Measurements from ENCODE around the gene KLHL11. TPM values are rescaled to one million over a fixed set of nuclear protein-coding genes. Genes with fewer than 3 reads are reported as not detected.
A peak's percentile ranks its signal among the peaks of the same experiment; 100 is the strongest.

Gene KLHL11, protein sequence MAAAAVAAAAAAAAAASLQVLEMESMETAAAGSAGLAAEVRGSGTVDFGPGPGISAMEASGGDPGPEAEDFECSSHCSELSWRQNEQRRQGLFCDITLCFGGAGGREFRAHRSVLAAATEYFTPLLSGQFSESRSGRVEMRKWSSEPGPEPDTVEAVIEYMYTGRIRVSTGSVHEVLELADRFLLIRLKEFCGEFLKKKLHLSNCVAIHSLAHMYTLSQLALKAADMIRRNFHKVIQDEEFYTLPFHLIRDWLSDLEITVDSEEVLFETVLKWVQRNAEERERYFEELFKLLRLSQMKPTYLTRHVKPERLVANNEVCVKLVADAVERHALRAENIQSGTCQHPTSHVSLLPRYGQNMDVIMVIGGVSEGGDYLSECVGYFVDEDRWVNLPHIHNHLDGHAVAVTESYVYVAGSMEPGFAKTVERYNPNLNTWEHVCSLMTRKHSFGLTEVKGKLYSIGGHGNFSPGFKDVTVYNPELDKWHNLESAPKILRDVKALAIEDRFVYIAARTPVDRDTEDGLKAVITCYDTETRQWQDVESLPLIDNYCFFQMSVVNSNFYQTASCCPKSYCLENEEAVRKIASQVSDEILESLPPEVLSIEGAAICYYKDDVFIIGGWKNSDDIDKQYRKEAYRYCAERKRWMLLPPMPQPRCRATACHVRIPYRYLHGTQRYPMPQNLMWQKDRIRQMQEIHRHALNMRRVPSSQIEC
- 1 to 10 TPM; 8.9 to 9.6 TPM for total RNA-seq

DNA sequence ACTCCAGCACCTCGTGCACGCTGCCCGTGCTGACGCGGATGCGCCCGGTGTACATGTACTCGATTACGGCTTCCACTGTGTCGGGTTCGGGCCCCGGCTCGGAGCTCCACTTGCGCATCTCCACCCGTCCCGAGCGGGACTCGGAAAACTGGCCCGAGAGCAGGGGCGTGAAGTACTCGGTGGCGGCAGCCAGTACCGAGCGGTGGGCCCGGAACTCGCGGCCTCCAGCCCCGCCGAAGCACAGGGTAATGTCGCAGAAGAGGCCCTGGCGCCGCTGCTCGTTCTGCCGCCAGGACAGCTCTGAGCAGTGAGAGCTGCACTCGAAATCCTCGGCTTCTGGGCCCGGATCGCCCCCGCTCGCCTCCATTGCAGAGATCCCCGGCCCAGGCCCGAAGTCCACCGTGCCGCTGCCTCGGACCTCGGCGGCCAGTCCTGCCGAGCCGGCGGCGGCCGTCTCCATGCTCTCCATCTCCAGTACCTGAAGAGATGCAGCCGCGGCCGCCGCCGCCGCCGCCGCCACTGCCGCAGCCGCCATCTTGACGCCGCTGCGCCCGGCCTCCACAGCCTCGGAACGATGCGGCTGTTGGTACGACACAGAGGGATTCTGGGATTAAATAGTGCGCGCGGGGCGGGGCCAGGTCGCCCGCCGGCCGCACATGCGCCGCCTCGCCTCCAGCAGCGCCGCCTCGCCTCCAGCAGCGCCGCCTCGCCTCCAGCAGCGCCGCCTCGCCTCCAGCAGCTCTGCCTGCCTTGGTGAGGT is at the start of gene KLHL11:
Gene KLHL11, minus strand, starts transcription at position 588 of the 760 bp plus-strand sequence. Its CDS starts 53 bp downstream, at position 535.
- H3K36me3 Mint-ChIP-seq (ENCODE audit: low read depth), result peaks cover 6% of the 10 kb centered on the region
- H3K4me3 Mint-ChIP-seq, result no peak within 1 kb of the TSS
- peaks cover 29% of the 10 kb centered on the region for H3K4me1 Mint-ChIP-seq (ENCODE audit: low read depth)
- intact Hi-C loops (cut with micrococcal nuclease), result loop anchor here (1.0 to 10.0 kb wide), 7 partner anchors 28 to 410 kb away; partner anchors contain the start of genes CNP, DNAJC7, HAP1 and KLHL10
- CTCF ChIA-PET, result interaction anchor here (0.6 to 2.6 kb wide), 5 partner anchors 13 to 202 kb away, joined by 3 to 10 read pairs (median 3); partner anchors contain the start of gene P3H4
- H3K9me3 Mint-ChIP-seq, result no peaks in the 10 kb centered on the region
- H3K27ac Mint-ChIP-seq, result peak within 1 kb of the TSS; percentile 47
- H3K27me3 Mint-ChIP-seq (ENCODE audit: low read depth), result no peaks in the 10 kb centered on the region
- DNase-seq, result peak; percentile 92

DNA sequence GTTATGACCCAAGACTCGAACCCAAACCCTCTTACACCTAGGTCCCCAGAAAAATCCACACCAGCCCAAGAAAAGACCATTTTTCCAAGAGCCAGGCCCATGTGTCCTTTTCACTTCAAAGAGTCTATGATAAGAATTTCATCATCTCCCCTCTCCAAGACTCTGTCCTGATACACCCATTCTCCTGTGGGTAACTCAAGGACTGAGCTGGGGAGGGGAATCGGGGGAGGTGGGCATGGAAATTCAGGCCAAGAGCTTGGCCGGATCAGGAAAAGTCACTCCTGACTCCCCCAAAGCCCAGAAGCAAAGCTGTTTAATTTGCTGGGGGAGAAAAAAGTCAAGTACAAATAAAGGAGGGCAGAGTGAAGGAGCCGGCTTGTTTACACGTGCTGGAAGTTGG is 49.8 kb upstream of the KLHL11 start:
- H3K27me3 Mint-ChIP-seq (ENCODE audit: low read depth), result no peaks in the 10 kb centered on the region
- DNase-seq, result no peak
- no peak overlapping the region for H3K27ac Mint-ChIP-seq
- intact Hi-C loops (cut with micrococcal nuclease), result loop anchor here (5.0 kb wide), 3 partner anchors 102 to 1257 kb away; partner anchors contain the start of genes DNAJC7 and NBR1
- peaks cover 19% of the 10 kb centered on the region for H3K36me3 Mint-ChIP-seq (ENCODE audit: low read depth)
- CTCF ChIA-PET, result no interaction called here
- H3K9me3 Mint-ChIP-seq, result no peaks in the 10 kb centered on the region
- peaks cover 37% of the 10 kb centered on the region for H3K4me1 Mint-ChIP-seq (ENCODE audit: low read depth)
- H3K4me3 Mint-ChIP-seq, result no peak overlapping the region

DNA sequence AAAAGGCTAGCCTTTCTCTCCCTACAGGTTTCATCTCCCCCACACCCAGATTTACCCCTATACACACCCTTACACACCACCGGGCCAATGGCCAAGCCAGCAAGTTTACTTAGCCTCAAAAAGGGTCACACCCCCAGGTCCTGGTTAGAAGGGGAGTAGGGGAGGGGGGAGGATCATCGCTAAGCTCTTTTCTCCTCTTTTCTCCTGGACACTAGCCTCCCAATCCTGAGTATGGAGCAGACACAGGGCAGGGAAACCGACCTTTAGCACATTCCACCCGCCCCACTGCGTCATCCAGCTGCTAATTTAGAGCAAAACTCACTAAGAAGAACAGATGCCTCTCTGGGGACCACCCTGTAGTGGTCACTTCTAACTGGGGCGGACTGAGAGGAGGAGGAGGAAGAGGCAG is 49.1 kb upstream of the KLHL11 start:
- intact Hi-C loops (cut with micrococcal nuclease), result no loop called here
- Mint-ChIP-seq H3K27me3 (ENCODE audit: low read depth) (no peaks in the 10 kb centered on the region), H3K36me3 (ENCODE audit: low read depth) (peaks cover 23% of the 10 kb centered on the region), H3K9me3 (no peaks in the 10 kb centered on the region), H3K4me3 (no peak overlapping the region), H3K27ac (no peak overlapping the region), H3K4me1 (ENCODE audit: low read depth) (peaks cover 34% of the 10 kb centered on the region)
- CTCF ChIA-PET, result no interaction called here
- DNase-seq, result no peak

DNA sequence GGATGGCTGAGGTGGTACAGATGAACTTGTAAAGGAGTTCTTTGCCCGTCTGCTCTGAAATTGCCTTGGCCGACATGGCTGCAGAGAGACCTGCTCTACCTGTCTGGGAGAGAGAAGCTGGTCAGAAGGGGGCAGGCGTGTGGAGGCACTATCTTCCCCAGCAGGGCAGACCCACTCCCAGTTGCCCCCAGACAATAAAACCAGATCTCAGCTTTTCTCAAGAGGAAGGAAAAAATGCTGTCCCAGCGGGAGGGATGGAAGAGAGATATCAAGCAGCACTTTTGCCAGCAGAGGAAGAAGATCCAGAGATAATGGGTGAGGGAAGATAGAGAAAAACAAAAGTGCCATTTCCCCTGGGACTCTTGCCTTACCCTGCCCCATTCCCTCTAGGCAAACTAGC is 48.6 kb upstream of the KLHL11 start:
- Mint-ChIP-seq H3K27me3 (ENCODE audit: low read depth) (no peaks in the 10 kb centered on the region), H3K9me3 (no peaks in the 10 kb centered on the region), H3K27ac (no peak overlapping the region), H3K4me1 (ENCODE audit: low read depth) (peaks cover 33% of the 10 kb centered on the region), H3K4me3 (no peak overlapping the region), H3K36me3 (ENCODE audit: low read depth) (peaks cover 24% of the 10 kb centered on the region)
- intact Hi-C loops (cut with micrococcal nuclease), result no loop called here
- DNase-seq, result no peak
- CTCF ChIA-PET, result no interaction called here

DNA sequence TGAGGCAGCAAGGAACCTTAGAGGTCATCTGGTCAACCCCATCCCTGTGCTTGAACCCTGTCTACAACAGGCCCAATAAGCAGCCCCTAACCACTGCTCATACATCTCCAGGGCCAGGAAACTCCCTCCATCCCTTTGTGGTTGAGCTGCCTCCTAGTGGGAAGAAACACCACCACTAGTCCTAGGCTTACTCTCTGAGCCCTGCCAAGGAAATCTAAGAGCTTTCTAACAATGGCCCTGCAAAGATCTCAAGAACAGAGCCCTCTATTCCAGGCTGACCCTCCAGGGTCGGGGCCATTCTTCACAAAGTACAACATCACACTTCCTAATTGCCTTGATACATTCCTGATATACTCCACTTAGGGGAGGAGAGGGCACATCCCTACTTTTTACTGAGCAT is 47.7 kb upstream of the KLHL11 start:
- H3K36me3 Mint-ChIP-seq (ENCODE audit: low read depth), result peaks cover 24% of the 10 kb centered on the region
- no peak overlapping the region for H3K4me3 Mint-ChIP-seq
- no peak overlapping the region for H3K27ac Mint-ChIP-seq
- H3K9me3 Mint-ChIP-seq, result no peaks in the 10 kb centered on the region
- no peak for DNase-seq
- intact Hi-C loops (cut with micrococcal nuclease), result no loop called here
- H3K4me1 Mint-ChIP-seq (ENCODE audit: low read depth), result peaks cover 33% of the 10 kb centered on the region
- CTCF ChIA-PET, result no interaction called here
- H3K27me3 Mint-ChIP-seq (ENCODE audit: low read depth), result no peaks in the 10 kb centered on the region

DNA sequence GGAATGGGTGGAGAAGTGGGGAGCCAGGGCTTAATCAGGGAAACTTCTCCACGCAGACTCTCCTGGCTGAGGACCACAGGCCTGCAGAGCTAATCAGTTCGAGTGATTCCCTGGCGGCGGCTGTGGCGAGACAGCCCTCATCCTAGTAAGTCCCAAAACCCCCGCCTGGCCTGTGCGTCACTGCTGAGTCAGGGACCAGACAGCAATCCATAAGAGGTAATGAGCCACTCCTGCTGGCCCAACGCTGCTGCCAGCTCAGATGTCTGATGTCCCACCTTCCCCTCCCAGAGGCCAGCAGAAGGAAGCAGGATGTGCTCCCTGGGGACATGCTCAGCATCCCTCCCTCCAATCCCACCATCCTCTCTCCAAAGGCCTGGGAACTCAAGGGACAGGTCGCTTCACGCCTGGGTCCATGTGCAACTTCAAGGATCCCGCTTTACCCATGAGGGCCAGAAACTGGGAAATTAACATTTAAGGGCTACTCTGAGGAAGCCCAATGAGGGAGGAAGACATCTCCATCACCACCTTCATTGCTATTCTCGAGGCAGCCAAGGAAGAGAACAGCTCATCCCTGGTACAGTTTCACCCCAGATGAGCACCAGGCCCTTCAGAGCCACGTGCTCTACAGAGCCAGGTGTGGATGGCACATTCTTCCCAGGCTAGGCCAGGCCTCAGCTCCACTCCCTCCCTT is 45.6 kb upstream of the KLHL11 start:
- Mint-ChIP-seq H3K36me3 (ENCODE audit: low read depth) (peaks cover 29% of the 10 kb centered on the region), H3K4me1 (ENCODE audit: low read depth) (peaks cover 15% of the 10 kb centered on the region), H3K9me3 (no peaks in the 10 kb centered on the region), H3K4me3 (no peak overlapping the region), H3K27ac (no peak overlapping the region), H3K27me3 (ENCODE audit: low read depth) (no peaks in the 10 kb centered on the region)
- CTCF ChIA-PET, result no interaction called here
- intact Hi-C loops (cut with micrococcal nuclease), result no loop called here
- DNase-seq, result no peak

DNA sequence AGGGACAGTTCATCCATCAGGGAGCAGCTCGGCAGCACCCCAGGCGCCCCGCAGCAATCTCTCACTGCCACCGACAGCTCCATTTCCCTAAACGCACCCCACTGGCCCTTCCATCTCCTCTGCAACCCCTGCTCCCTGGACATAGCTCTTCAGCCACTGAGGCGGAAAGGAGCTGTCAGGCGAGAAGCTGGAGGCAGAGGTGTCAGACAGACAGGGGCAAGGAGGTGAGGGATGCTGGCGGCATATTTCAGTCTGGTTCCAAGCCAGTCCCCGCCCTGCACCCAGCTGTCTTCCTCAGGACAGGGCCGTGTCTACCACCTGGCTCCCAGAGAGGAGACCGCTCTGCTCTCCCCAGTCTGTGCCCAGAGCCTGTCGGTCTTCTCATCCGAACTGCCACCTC is 43.9 kb upstream of the KLHL11 start:
- H3K4me1 Mint-ChIP-seq (ENCODE audit: low read depth), result no peaks in the 10 kb centered on the region
- H3K36me3 Mint-ChIP-seq (ENCODE audit: low read depth), result peaks cover 33% of the 10 kb centered on the region

DNA sequence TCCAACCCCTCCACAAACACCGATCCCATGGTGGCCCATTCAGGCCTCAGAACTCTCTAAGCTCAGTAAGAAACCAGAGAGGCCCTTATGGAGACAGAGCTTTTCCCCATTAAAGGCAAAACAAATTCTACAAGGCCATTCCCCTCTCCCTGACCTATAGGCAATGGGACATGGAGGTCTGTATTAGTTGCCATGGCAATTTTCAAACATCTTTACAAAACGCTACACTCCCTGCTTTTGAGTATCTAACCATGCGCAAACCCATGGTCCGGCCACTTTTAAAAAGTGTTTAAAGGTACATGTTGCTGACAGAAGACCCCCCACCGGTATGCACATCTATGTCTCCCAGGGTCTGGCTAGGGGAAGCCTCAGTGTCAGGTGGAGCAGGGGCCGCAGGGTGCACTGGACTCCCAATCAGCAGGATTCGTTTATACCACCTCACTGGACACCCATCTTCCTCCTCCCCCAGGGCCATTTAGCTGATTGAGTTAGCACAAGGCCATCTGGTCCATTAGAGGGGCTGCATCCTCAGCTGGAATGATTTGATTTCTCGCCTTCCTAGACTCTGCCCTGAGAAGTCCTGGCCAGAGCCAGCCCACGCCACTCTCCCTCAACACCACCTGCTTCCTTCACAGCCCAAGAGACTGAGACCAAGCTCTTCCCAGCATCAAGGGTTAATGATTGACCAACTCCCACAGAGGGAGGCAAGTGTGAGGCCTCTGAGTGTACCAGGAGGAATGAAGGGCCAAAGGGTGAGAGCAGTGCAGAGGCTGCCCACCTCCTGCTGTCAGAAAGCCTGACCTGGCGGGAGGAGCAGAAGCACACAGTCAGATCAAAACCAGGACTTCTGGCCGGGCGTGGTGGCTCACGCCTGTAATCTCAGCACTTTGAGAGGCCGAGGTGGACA is 42.7 kb upstream of the KLHL11 start:
- intact Hi-C loops (cut with micrococcal nuclease), result no loop called here
- CTCF ChIA-PET, result no interaction called here
- Mint-ChIP-seq H3K4me1 (ENCODE audit: low read depth) (no peaks in the 10 kb centered on the region), H3K4me3 (no peak overlapping the region), H3K9me3 (no peaks in the 10 kb centered on the region), H3K27ac (no peak overlapping the region), H3K36me3 (ENCODE audit: low read depth) (peaks cover 31% of the 10 kb centered on the region), H3K27me3 (ENCODE audit: low read depth) (no peaks in the 10 kb centered on the region)
- no peak for DNase-seq

More for the DNA sequence above, 43.9 kb upstream of the KLHL11 start:
- DNase-seq, result no peak
- Mint-ChIP-seq H3K27ac (no peak overlapping the region), H3K9me3 (no peaks in the 10 kb centered on the region), H3K27me3 (ENCODE audit: low read depth) (no peaks in the 10 kb centered on the region), H3K4me3 (no peak overlapping the region)
- intact Hi-C loops (cut with micrococcal nuclease), result no loop called here
- CTCF ChIA-PET, result interaction anchor here (0.9 kb wide), 1 partner anchor 107 kb away, joined by 3 read pairs; no protein-coding TSS in a partner anchor

DNA sequence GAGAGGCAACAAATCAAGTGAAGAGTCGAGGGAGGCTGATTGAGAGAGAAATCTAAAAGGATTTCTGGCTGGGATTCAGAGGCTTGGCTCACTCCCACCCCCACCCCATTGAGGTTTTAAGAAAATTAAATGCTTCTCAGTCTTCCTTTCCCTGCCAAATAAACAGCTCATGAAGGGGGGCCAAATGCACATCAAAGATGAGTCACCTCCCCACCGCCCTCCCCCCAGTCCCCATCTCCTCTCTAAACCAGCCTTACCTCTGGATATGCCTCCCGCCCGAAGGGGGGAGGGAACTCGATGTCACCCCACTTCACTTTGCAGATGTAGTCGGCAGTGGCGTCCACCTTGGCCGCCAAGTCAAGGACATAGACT is 41.9 kb upstream of the KLHL11 start:
- Mint-ChIP-seq H3K9me3 (no peaks in the 10 kb centered on the region), H3K36me3 (ENCODE audit: low read depth) (peaks cover 25% of the 10 kb centered on the region), H3K27me3 (ENCODE audit: low read depth) (no peaks in the 10 kb centered on the region), H3K4me3 (no peak overlapping the region), H3K27ac (no peak overlapping the region), H3K4me1 (ENCODE audit: low read depth) (no peaks in the 10 kb centered on the region)
- DNase-seq, result no peak
- intact Hi-C loops (cut with micrococcal nuclease), result no loop called here
- CTCF ChIA-PET, result no interaction called here

DNA sequence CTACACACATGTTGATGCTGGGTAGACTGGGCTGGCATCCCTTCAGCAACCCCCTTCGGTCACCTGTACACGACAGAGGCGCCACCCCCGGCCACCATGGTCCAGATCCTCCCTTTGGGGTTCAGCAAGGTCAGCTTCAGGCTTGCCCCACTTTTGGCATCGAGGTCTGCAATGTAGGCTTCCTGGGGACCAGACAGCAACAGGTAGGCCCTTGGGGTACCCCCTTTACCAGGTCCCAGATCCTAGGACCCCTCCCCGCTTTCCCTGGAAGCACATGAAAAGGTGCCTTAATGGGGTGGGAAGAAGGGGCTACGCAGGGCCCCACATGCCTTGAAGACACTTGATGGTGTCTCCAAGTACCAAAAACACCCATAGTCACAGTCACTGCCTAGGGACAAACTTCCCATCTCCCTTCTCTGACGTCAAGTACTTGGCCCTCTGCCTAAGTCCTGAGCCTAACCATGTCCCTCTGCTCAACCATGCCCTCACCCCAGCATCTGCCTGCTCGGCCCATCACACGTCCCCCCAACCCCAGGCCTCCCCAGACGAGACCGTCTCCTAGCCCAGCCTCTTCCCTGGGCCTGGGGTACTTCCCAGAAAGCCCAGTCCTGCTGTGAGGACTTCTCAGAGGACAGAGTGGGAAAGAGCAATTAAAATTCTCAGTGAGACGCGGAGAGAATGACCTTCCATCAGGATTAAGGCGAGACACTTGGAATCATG is 41.4 kb upstream of the KLHL11 start:
- Mint-ChIP-seq H3K4me3 (no peak overlapping the region), H3K27me3 (ENCODE audit: low read depth) (no peaks in the 10 kb centered on the region), H3K36me3 (ENCODE audit: low read depth) (peaks cover 27% of the 10 kb centered on the region), H3K9me3 (no peaks in the 10 kb centered on the region), H3K4me1 (ENCODE audit: low read depth) (no peaks in the 10 kb centered on the region), H3K27ac (peak overlapping the region; percentile 4)
- CTCF ChIA-PET, result no interaction called here
- no peak for DNase-seq
- intact Hi-C loops (cut with micrococcal nuclease), result no loop called here

DNA sequence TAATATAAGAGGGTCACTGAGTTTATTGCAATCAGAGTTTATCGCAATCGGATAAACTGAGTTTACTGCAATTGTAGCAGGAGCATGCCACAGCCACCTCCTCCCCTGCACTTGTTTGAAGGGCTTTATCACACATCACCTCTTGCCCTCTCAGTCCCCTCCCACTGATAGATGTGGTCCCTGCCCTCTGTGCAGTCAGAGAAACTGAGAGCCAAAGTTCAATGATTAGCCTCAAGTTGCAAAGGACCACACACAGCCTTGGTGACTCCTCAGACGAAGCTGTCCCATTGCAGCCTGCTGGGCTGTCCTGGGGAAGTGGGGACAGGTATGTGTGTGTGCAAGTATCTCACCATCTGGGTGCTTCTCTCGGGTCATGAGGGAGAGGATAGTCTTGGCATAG is 39.9 kb upstream of the KLHL11 start:
- intact Hi-C loops (cut with micrococcal nuclease), result no loop called here
- DNase-seq, result no peak
- Mint-ChIP-seq H3K27ac (no peak overlapping the region), H3K27me3 (ENCODE audit: low read depth) (no peaks in the 10 kb centered on the region), H3K9me3 (no peaks in the 10 kb centered on the region), H3K36me3 (ENCODE audit: low read depth) (peaks cover 36% of the 10 kb centered on the region), H3K4me3 (no peak overlapping the region), H3K4me1 (ENCODE audit: low read depth) (no peaks in the 10 kb centered on the region)
- CTCF ChIA-PET, result no interaction called here

Measured in activated naive CD4-positive, alpha-beta T cell treated with anti-CD3 and anti-CD28 coated beads for 36 hours (primary cell).